GM12878 (cell line): ENCODE results near the gene IFNA4. TPM values are rescaled to one million over a fixed set of nuclear protein-coding genes. Genes with fewer than 3 reads are reported as not detected.
A peak's percentile ranks its signal among the peaks of the same experiment; 100 is the strongest.

ENCODE experiments used
- ATAC-seq: fragments of 200-7000 bp; cut with Tn5 transposase; 3 replicates; pipeline ENCODE4 v1.9.1; 2020; ENCODE audit warnings: mild to moderate bottlenecking, moderate library complexity
- BruUV-seq: library from RNA; stranded (reverse); fragments of 400-500 nt; replicated peaks from 2 replicates; lab custom pipeline; 2021; lab: Mats Ljungman, UMichigan
- CTCF ChIA-PET: fragments of 300-600 bp; sonication (Branson Sonifier 250); formaldehyde crosslinking; extraction: SDS; loops from one replicate; lab custom pipeline; 2021; ENCODE audit warnings: inconsistent platforms; lab: Yijun Ruan, JAX
- POLR2A ChIA-PET: fragments of 350-600 bp; formaldehyde crosslinking; extraction: SDS; loops from one replicate; lab custom pipeline; 2021; ENCODE audit warnings: inconsistent platforms; lab: Charles Lee
- RAD21 ChIA-PET: fragments of 300-600 bp; sonication (Branson Sonifier 250); formaldehyde crosslinking; loops from one replicate; lab custom pipeline; 2023; ENCODE audit warnings: antibody characterized with exemption; ENCODE audit not compliant: unreplicated experiment; lab: Charles Lee
- SMC1A ChIA-PET: fragments of 300-600 bp; sonication (Branson Sonifier 250); formaldehyde crosslinking; loops from one replicate; lab custom pipeline; 2023; ENCODE audit not compliant: unreplicated experiment, uncharacterized antibody; lab: Charles Lee
- DNase-seq: peaks from one replicate; pipeline ENCODE4 v3.0.0-alpha.2; 2011; ENCODE audit warnings: low read depth, low spot score
- FAIRE-seq: peaks from 3 replicates; lab custom pipeline; 2011; peaks lifted over from hg19 to GRCh38; lab: Jason Lieb, UNC
- H2AFZ ChIP-seq: 2 replicates; pipeline ENCODE4 v1.6.0; 2011; ENCODE audit warnings: low read depth, low read length, control low read depth; ENCODE audit not compliant: control insufficient read depth
- H3K27ac ChIP-seq: 2 replicates; pipeline ENCODE4 v1.5.1; 2011; ENCODE audit warnings: control low read depth; ENCODE audit not compliant: control insufficient read depth, insufficient read depth
- H3K27me3 ChIP-seq, 2 experiments: replicated peaks in 1 of 2; 2 replicates each; pipeline versions ENCODE4 v1.6.0 to v1.6.1; 2011; ENCODE audit warnings: low read length in 1 of 2; ENCODE audit not compliant: control insufficient read depth in 2 of 2, insufficient read depth in 2 of 2
- H3K36me3 ChIP-seq, 2 experiments: 2 replicates each; pipeline ENCODE4 v1.5.1; 2011; ENCODE audit warnings: low read length in 1 of 2; ENCODE audit not compliant: control insufficient read depth in 2 of 2, insufficient read depth in 2 of 2
- H3K4me1 ChIP-seq: 2 replicates; pipeline ENCODE4 v1.6.1; 2011; ENCODE audit warnings: mild to moderate bottlenecking, low read length, moderate library complexity, mixed read lengths; ENCODE audit not compliant: control insufficient read depth, insufficient read depth
- H3K4me2 ChIP-seq: 2 replicates; pipeline ENCODE4 v1.6.0; 2011; ENCODE audit warnings: control low read depth; ENCODE audit not compliant: control insufficient read depth, insufficient read depth
- H3K4me3 ChIP-seq: fragments of 200-600 bp; sonication (generic); 2 replicates; pipeline ENCODE4 v1.5.1; 2016
- H3K79me2 ChIP-seq: 2 replicates; pipeline ENCODE4 v1.6.0; 2011; ENCODE audit warnings: low read length; ENCODE audit not compliant: control insufficient read depth, insufficient read depth
- H3K9ac ChIP-seq: 2 replicates; pipeline ENCODE4 v1.8.0; 2011; ENCODE audit warnings: low read length, control low read depth, mixed read lengths; ENCODE audit not compliant: control insufficient read depth, insufficient read depth
- H3K9me3 ChIP-seq: replicated peaks from 3 replicates; pipeline ENCODE4 v1.5.1; 2011; ENCODE audit warnings: mild to moderate bottlenecking, low read length; ENCODE audit not compliant: control insufficient read depth, insufficient read depth
- H4K20me1 ChIP-seq: 2 replicates; pipeline ENCODE4 v1.6.0; 2011; ENCODE audit not compliant: control insufficient read depth, insufficient read depth
- ASH2L ChIP-seq: fragments of 300-600, 200-600 bp; sonication (generic); IDR thresholded peaks from 2 replicates; pipeline ENCODE4 v1.6.1; 2017; ENCODE audit warnings: low read depth, mild to moderate bottlenecking, borderline replicate concordance
- ETV6 ChIP-seq, 2 experiments: fragments of 450-650 bp in 1 of 2; IDR thresholded peaks in 1 of 2; conservative IDR thresholded peaks in 1 of 2; 2 replicates each; pipeline ENCODE4 v1.6.1; 2014; ENCODE audit warnings: antibody characterized with exemption in 1 of 2, borderline replicate concordance in 1 of 2, low read depth in 1 of 2, mild to moderate bottlenecking in 1 of 2, moderate library complexity in 1 of 2
- GATAD2B ChIP-seq: fragments of 450-650 bp; conservative IDR thresholded peaks from 2 replicates; pipeline ENCODE4 v1.6.1; 2017; ENCODE audit warnings: low read depth, mild to moderate bottlenecking, moderate library complexity
- HDAC2 ChIP-seq: fragments of 200-600 bp; sonication (generic); IDR thresholded peaks from 2 replicates; pipeline ENCODE4 v1.6.1; 2017
- HDAC6 ChIP-seq: fragments of 200-600 bp; sonication (generic); IDR thresholded peaks from one replicate; pipeline ENCODE4 v1.8.0; 2017; ENCODE audit warnings: antibody characterized with exemption; ENCODE audit not compliant: unreplicated experiment
- MEF2A ChIP-seq: IDR thresholded peaks from 2 replicates; pipeline ENCODE4 v1.6.1; 2011; ENCODE audit warnings: low read depth, mild to moderate bottlenecking, low read length, moderate library complexity; ENCODE audit not compliant: insufficient read depth
- NR2C1 ChIP-seq: fragments of 450-650 bp; IDR thresholded peaks from 2 replicates; pipeline ENCODE4 v1.6.1; 2017; ENCODE audit warnings: antibody characterized with exemption, mild to moderate bottlenecking, moderate library complexity
- RAD21 ChIP-seq: IDR thresholded peaks from 2 replicates; pipeline ENCODE4 v1.6.1; 2011; ENCODE audit warnings: mild to moderate bottlenecking, low read depth, low read length, moderate library complexity; ENCODE audit not compliant: insufficient read depth
- SUPT20H ChIP-seq: IDR thresholded peaks from 2 replicates; pipeline ENCODE4 v1.6.1; 2011; ENCODE audit warnings: low read depth, mild to moderate bottlenecking, low read length, moderate library complexity, borderline replicate concordance; ENCODE audit not compliant: control insufficient read depth
- YBX1 ChIP-seq: fragments of 450-650 bp; IDR thresholded peaks from 2 replicates; pipeline ENCODE4 v1.6.1; 2016; ENCODE audit warnings: antibody characterized with exemption
- YY1 ChIP-seq: IDR thresholded peaks from 2 replicates; pipeline ENCODE4 v1.6.1; 2011; ENCODE audit warnings: low read depth, mild to moderate bottlenecking, low read length
- ZNF207 ChIP-seq: fragments of 450-650 bp; IDR thresholded peaks from 2 replicates; pipeline ENCODE4 v1.6.1; 2014; ENCODE audit warnings: antibody characterized with exemption, mild to moderate bottlenecking, borderline replicate concordance
- WGBS: methylation state at CpG from one replicate; pipeline ENCODE4 v1.1.6; 2016; ENCODE audit warnings: low lambda C conversion rate; ENCODE audit not compliant: insufficient replicate concordance, insufficient coverage; ENCODE audit errors: missing lambda C conversion rate; 5-methylcytosine and 5-hydroxymethylcytosine counted together
- in situ Hi-C: fragments of 300-500 bp; cut with MboI; formaldehyde crosslinking; loops from 9 replicates; pipeline ENCODE4 v1.14.3; 2018; ENCODE audit warnings: mixed read lengths
- intact Hi-C: fragments of 100-400 bp; cut with micrococcal nuclease; formaldehyde crosslinking; loops from one replicate; pipeline ENCODE4 v1.14.2; 2022; ENCODE audit not compliant: unreplicated experiment
- polyA plus RNA-seq, 11 experiments: library from polyadenylated mRNA; depleted of rRNA in 4 of 11; unstranded in 6 of 11; stranded (reverse) in 5 of 11; fragments of >200 nt; fragmentation: Nextera tagmentation in 4 of 11; fragmentation: Illumina TruSeq in 1 of 11; extraction: Ambion mirVana in 4 of 11; extraction: Trizol in 1 of 11; gene quantifications; 1 replicate in 1 of 11; 2 replicates in 10 of 11; pipeline versions ENCODE4 v1.2.1 to v1.2.3, GENCODE V29; 2011 to 2016; ENCODE audit warnings: inconsistent platforms in 2 of 11, missing spikeins in 2 of 11, low read depth in 1 of 11
- total RNA-seq, 4 experiments: library from RNA; depleted of rRNA in 3 of 4; stranded (reverse); fragments of >200 nt in 3 of 4; fragmentation: Illumina TruSeq in 1 of 4; extraction: Trizol in 1 of 4; gene quantifications; 2 replicates each; pipeline versions ENCODE4 v1.2.1 to v1.2.3, GENCODE V29; 2013 to 2021
- TF ChIP-seq, protein P1 (sequence below): fragments of 450-650 bp; IDR thresholded peaks from 2 replicates; pipeline ENCODE4 v1.6.1; 2018; ENCODE audit warnings: mild to moderate bottlenecking, low read depth, moderate library complexity; ENCODE audit not compliant: partially characterized antibody
- TF ChIP-seq, protein P2 (sequence below): fragments of 450-650 bp; IDR thresholded peaks from 2 replicates; pipeline ENCODE4 v1.6.1; 2014; ENCODE audit warnings: mild to moderate bottlenecking

Gene IFNA4
- total and polyA plus RNA-seq, 10 of the 15 experiments (the other 5 are each of a cell fraction or from before 2014, with no cell fraction given): not detected

GRCh38 chr9:21141427-21141882 lies 45.9 kb downstream of the IFNA4 start, which contains the start of gene IFNW1:
IFNW1 (minus strand) TSS chr9:21141832; CDS start chr9:21141570, 262 bp downstream.
- intact Hi-C loops: no loop called here
- Histone ChIP-seq H4K20me1 (no peaks in the 10 kb centered on the region), H3K36me3 (no peaks in the 10 kb centered on the region), H3K79me2 (no peaks in the 10 kb centered on the region), H3K4me1 (peaks cover 22% of the 10 kb centered on the region), H3K4me3 (no peak within 1 kb of the TSS), H3K9ac (no peak within 1 kb of the TSS), H3K4me2 (peak within 1 kb of the TSS; percentile 79), H2AFZ (peak within 1 kb of the TSS; percentile 82), H3K27ac (no peak within 1 kb of the TSS), H3K9me3 (peaks cover 2% of the 10 kb centered on the region; the same call in 2 of the 3 replicates), H3K27me3 (no peaks in the 10 kb centered on the region)
- no peak for DNase-seq
- CTCF ChIA-PET: interaction anchor here (0.9 to 1.3 kb wide), 2 partner anchors 12 to 54 kb away, joined by 3 read pairs; no protein-coding TSS in a partner anchor
- RAD21 ChIA-PET: no interaction called here
- ATAC-seq: peak; percentile 70
- no peak for TF ChIP-seq YBX1
- TF ChIP-seq NR2C1: no peak
- TF ChIP-seq RAD21: 0 out of 2 replicates have a peak, but pooled peaks have one; percentile 22
- WGBS: 0% methylated on average over 1 of the region's 1 CpG
- FAIRE-seq: peak; percentile 18
- in situ Hi-C loops: no loop called here
- POLR2A ChIA-PET: no interaction called here
- BruUV-seq: no TSS peak
- SMC1A ChIA-PET: interaction anchor here (0.9 kb wide), 1 partner anchor 17 kb away, joined by 4 read pairs; no protein-coding TSS in a partner anchor

DNA sequence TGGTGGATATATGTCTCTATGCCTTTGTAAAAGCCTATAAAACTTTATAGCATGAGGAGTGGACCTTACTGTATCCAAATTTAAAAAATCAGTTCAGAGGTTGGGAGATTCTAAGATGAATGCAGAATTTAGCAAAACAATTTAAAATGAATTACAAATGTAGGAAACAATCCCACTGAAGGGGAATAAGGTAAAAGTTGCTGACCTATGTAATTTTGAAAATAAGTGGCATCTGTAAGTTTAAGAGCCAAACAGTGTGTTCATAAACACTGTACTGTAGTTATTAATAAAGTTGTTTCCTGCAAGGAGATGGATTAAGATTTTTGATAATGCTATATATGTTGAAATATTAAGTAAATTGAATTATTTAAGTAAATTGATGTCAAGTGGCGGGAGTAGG lies 50.4 kb downstream of the IFNA4 start:
- peaks cover 6% of the 10 kb centered on the region for H3K4me1 ChIP-seq
- H3K27me3 ChIP-seq: no peaks in the 10 kb centered on the region
- H3K9ac ChIP-seq: no peak overlapping the region
- ChIA-PET CTCF (no interaction called here), POLR2A (no interaction called here), RAD21 (no interaction called here), SMC1A (interaction anchor here (1.4 kb wide), 1 partner anchor 45 kb away, joined by 4 read pairs; no protein-coding TSS in a partner anchor)
- no peaks in the 10 kb centered on the region for H3K9me3 ChIP-seq
- intact Hi-C loops: no loop called here
- in situ Hi-C loops: no loop called here
- FAIRE-seq (no peak), DNase-seq (no peak), ATAC-seq (no peak)
- H3K79me2 ChIP-seq: no peaks in the 10 kb centered on the region
- no peaks in the 10 kb centered on the region for H3K36me3 ChIP-seq
- 45% methylated on average over 1 of the region's 1 CpG for WGBS
- BruUV-seq: no TSS peak
- H3K27ac ChIP-seq: no peak overlapping the region
- no peak overlapping the region for H3K4me3 ChIP-seq
- H4K20me1 ChIP-seq: no peaks in the 10 kb centered on the region
- H2AFZ ChIP-seq: no peak overlapping the region
- H3K4me2 ChIP-seq: no peak overlapping the region
- no peak for TF ChIP-seq GATAD2B
- TF ChIP-seq HDAC6: no peak
- TF ChIP-seq ZNF207: no peak
- no peak for TF ChIP-seq ASH2L
- TF ChIP-seq SUPT20H: no peak
- TF ChIP-seq YY1: no peak
- TF ChIP-seq, protein P1, sequence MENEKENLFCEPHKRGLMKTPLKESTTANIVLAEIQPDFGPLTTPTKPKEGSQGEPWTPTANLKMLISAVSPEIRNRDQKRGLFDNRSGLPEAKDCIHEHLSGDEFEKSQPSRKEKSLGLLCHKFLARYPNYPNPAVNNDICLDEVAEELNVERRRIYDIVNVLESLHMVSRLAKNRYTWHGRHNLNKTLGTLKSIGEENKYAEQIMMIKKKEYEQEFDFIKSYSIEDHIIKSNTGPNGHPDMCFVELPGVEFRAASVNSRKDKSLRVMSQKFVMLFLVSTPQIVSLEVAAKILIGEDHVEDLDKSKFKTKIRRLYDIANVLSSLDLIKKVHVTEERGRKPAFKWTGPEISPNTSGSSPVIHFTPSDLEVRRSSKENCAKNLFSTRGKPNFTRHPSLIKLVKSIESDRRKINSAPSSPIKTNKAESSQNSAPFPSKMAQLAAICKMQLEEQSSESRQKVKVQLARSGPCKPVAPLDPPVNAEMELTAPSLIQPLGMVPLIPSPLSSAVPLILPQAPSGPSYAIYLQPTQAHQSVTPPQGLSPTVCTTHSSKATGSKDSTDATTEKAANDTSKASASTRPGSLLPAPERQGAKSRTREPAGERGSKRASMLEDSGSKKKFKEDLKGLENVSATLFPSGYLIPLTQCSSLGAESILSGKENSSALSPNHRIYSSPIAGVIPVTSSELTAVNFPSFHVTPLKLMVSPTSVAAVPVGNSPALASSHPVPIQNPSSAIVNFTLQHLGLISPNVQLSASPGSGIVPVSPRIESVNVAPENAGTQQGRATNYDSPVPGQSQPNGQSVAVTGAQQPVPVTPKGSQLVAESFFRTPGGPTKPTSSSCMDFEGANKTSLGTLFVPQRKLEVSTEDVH: no peak
- no peak for TF ChIP-seq MEF2A
- TF ChIP-seq ETV6 (conservative IDR thresholded peaks at IDR 0.05 in 1 of 2, IDR thresholded peaks at IDR 0.05 in 1 of 2; ENCODE audit: borderline replicate concordance in 1 of 2, low read depth in 1 of 2): no peak
- TF ChIP-seq, protein P2, sequence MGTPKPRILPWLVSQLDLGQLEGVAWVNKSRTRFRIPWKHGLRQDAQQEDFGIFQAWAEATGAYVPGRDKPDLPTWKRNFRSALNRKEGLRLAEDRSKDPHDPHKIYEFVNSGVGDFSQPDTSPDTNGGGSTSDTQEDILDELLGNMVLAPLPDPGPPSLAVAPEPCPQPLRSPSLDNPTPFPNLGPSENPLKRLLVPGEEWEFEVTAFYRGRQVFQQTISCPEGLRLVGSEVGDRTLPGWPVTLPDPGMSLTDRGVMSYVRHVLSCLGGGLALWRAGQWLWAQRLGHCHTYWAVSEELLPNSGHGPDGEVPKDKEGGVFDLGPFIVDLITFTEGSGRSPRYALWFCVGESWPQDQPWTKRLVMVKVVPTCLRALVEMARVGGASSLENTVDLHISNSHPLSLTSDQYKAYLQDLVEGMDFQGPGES: no peak
- TF ChIP-seq HDAC2: no peak
- TF ChIP-seq YBX1: no peak
